Measurements from ENCODE around the gene AIMP1.

DNA sequence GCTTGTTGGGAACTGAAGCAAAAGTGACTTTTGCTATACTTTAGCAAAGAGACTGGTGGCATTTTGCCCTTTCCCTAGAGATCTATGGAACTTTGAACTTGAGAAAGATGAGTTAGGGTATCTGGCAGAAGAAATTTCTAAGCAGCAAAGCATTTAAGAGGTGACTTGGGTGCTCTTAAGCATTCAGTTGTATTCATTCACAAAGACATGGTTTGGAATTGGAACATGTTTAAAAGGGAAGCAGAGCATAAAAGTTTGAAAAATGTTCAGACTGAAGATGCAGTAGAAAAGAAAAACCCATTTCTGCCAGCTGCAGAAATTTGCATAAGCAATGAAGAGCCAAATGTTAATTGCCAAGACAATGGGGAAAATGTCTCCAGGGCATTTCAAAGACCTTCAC, 21.6 kb downstream of the AIMP1 start:
- TF ChIP-seq SIN3B (IDR thresholded peaks at IDR 0.05; ENCODE audit: low read length), result no peak
- TF ChIP-seq MAFG (CRISPR knock-in tag; IDR thresholded peaks at IDR 0.05), result no peak
- no peak for TF ChIP-seq MYC (CRISPR knock-in tag; IDR thresholded peaks at IDR 0.05; ENCODE audit: borderline replicate concordance)
- TF ChIP-seq CREM (IDR thresholded peaks at IDR 0.05), result no peak
- no peak for TF ChIP-seq CREM (CRISPR knock-in tag; IDR thresholded peaks at IDR 0.05)
- no peak for TF ChIP-seq SETDB1 (CRISPR knock-in tag; IDR thresholded peaks at IDR 0.05; ENCODE audit: borderline replicate concordance)
- no peak for TF ChIP-seq ZNF652 (CRISPR knock-in tag; IDR thresholded peaks at IDR 0.05; ENCODE audit: borderline replicate concordance, low read depth)

Measured in HepG2 (cell line).